Activated CD8-positive, alpha-beta memory T cell treated with anti-CD3 and anti-CD28 coated beads, Interleukin-2, amount 50 U/mL, for 1 hour (primary cell): Measurements from ENCODE around the gene SPACA7.

Experiments used
- DNase-seq: peaks from one replicate; pipeline ENCODE4 v3.0.0-alpha.2; 2020; ENCODE audit errors: extremely low read depth

The SPACA7 gene

DNA sequence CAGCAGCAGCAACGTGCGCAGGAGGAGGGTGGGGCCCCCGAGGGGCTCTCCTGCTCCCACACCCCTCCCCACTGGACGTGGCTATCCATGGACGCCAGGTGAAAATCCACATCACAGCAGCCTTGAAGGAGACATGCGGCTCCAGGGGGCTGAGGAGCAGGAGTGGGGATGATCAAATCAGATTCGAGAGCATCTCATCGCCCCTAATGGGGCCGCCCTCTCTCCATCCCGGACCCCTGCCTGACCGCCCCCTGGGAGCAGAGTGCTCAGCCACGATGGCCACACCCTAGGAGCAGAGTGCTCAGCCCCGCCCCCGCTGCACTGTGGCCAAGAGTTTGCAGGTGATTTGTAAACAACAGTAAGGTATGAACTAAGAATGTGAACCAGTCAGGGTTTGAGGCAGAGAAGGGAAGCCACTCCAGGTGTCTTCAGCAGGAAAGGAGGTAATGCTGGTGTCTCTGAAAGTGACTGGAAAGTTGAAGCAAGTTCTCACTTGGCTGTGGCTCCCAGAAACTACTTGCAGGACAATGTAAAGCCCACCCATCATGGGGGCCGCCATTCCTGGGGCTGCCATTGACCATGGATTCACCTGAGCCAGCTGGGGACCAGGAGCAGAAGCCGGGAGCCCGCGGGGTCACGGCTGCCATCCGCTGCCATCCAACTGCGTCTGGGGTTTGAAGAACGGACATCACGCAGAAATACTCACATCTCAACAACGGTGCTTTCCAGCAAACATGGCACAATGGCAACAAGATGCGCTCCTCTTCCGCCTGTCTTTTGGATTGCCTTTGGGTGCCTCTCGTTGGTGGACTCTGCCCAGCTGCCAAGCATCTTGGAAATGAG is 71.8 kb downstream of the SPACA7 start:
- DNase-seq = no peak

DNA sequence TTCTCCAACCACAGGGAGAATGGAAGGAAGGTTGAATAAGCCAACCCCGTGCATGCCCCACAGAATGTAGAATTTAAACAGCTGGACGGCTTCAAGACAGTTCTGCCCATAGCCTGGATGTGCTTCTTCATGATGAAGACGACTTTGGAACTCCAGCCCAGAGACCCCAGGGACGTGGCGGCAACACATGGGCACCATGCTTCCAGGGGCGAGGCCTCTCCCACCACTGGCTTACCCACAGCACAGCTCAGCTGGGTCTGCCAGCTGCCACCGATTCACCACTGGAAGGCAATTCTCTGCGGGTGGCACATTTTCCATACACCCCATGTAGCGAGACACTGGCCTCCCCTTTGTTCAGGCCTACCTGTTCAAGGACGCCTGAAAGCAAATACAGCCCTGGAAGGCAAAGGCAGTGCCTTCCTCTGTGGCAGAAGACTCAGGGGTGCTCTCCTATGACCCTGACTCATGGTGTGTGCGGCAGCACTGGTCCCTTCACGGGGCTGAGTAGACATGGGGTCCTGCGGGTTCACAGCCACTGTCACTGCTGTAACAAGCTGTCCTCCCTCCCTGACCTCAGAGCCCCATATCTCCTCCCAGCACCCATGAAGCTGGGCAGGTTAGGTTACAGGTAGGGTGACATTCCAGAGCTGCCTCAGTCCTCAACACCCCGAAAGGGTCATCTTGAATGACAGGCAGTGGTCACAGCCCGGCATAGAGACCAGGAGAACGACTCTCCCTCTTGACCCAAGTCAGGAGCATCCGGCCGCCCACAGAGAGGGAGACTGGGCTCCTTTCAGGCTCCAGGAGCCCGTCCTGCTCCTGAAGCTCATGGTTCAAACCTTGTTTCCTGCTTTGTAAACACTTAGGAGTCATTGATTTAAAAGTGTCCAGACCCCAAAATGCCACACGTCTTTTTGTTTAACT is 72.7 kb downstream of the SPACA7 start:
- DNase-seq = no peak

DNA sequence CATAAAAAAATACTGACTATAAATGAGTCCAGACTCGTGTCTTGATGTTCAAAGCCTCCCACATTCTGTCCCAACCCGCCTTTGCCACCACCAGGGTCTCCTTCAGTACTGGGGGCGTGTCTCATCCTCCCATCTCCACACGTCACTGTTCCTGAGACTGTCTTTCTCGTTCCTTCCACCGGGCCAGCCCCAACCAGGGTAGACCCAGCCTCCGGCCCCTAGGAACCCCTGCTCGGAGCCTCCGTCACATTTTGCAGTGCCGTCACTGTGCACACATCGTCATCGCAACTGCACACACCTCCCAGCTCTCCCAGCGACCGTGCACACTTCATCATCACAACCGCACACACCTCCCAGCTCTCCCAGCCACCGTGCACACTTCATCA is 73.4 kb downstream of the SPACA7 start:
- no peak for DNase-seq

DNA sequence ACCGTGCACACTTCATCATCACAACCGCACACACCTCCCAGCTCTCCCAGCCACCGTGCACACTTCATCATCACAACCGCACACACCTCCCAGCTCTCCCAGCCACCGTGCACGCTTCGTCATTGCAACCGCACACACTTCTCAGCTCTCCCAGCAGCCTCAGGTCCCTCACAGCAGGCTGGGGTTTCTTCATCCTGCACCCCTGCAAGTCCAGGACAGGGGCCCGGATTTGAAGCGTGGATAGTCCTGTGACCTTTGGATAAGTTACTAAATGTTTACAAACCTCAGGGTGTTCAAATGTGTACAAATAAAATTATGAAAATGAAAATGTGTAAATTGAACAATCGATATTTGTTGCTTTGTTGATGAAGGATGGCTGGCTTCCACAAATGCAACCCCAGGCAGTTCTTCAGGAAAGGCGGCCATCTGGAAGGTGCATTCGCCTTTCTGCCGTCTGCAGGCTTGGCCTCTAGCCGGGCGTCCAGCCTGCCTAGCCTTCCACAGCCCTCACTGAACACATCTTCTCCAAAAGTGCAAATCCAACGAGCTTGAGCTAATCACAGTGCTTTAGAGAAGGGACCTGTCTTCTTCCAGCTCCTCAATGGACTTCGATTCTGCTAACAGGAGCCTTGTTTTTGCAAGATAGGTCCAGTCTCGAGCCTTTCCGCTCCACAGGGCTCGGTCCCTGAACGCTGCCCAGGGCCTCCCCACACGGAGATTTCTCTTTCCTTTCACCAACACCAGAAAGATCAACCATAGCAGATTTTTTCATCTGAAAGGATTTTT is 74.2 kb downstream of the SPACA7 start:
- no peak for DNase-seq

DNA sequence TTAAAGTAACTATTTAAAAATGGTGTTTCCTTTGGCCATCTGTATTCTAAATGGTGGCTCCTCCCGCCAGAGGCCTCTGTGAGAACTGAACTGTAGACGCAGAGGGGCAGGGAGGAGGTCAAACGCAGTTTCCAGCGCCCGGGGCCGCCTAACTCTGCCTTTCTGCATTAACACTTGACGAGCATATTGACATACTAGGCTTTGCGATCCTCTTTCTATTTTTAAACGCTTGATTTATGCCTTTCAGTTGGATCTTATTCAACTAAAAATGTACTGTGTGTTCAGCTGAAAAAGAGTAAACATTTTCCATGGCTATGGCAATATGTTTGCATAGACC is 74.7 kb downstream of the SPACA7 start:
- no peak for DNase-seq

DNA sequence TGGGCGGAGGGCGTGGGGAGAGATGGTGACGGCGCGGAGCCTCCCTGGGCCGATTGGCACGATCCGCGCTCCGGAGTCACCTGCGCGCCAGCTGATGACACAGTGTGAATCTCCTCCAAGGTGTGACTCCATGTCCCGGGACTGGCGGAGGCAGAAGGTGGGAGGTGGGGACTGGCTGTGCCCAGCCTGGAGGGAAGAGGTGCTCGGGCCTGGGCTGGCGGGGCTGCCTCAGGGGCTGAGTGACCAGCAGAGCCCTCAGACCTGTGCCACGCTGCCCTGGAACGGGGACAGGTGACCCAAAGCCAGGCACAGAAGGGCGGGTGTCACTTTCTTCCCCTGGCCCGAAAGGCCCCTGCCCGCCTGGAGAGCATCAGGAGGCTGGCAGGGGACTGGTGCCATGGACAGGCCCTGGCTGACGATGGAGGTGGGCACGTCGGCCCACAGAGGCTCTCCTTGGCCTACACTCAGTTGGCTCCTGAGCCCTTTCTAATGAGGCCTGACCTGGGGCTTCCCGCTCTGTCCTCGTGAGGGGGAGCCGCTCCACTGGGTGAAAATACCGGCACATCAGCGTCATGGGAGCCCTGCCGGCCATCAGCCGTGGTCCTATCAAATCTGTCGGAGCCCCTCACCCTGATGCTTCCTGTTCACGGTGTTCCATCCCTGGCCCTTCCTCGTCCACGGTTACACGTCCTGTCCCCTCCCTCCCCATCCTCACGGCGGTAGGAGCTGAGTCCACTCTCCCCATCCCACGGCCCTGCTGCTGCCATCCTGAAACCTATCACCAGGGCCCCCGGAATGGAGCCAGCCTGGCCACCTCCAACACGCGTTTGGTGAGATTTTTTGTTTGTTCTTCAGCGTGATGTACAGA is 75.6 kb downstream of the SPACA7 start:
- DNase-seq = no peak

DNA sequence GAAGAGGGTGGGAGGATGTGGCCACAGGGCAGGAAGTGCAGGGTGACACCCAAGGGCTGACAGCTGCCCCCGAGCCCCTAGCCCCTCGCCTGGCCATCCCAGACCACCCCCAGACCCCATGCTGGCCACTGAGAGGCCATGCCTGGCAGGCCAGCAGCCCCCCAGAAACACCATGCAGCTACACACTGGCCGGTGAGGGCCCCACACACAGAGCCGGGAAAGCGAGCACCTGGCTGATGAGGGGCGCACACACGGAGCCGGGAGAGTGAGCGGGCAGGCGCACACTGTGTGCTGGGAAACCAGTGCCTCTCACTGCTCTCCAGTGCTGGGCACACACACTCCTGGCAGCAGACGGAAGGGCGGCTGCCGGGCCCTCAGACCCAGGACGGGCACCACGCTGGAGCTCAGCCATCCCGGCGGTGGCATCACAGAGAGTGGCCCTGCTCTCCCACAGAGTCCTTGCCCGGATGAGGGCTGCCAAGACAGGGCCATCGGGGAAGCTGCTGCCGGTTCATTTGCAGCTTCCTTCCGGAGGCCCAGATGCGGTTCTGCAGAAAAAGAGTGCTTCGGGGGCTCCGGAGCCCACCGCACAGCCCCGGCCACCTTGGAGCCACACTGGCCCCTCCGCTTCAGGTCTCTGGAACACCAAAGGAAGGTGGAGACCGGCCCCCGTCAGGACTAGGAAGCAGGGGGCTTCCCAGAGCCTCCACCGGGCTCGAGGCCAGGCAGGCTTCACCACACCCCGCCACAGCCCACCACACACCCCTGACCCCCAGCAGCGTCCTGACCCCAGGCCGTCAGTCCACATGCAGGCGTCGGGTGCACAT is 76.4 kb downstream of the SPACA7 start:
- DNase-seq = no peak

DNA sequence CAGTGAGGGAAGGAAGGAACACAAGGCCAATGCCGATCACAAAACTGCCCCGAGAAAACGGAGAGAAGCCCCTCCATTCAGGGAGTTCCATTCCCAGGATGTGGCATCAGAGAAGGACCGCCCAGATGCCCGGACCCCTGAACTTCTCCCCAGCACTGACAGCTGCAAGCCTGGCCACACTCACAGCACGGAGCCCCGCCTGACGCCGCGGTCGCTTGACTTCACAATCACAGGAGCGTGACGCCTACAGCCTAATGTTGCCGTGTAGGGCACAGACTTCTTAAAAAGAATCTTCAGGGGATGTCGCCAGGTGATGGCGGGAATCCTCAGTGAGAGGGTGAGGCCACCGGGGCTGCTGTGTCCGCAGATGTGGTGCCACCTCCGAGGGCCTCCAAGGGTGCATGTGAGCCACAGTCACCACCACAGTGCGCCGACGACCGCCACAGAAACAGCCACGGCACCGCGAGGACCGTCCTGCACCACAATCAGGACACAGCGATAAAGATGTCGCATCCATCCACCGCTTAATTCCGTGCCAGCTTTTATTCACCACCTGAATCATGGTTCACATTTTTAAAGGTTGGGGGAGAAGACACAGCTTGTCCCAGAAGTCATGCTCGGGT is 77.2 kb downstream of the SPACA7 start:
- no peak for DNase-seq

DNA sequence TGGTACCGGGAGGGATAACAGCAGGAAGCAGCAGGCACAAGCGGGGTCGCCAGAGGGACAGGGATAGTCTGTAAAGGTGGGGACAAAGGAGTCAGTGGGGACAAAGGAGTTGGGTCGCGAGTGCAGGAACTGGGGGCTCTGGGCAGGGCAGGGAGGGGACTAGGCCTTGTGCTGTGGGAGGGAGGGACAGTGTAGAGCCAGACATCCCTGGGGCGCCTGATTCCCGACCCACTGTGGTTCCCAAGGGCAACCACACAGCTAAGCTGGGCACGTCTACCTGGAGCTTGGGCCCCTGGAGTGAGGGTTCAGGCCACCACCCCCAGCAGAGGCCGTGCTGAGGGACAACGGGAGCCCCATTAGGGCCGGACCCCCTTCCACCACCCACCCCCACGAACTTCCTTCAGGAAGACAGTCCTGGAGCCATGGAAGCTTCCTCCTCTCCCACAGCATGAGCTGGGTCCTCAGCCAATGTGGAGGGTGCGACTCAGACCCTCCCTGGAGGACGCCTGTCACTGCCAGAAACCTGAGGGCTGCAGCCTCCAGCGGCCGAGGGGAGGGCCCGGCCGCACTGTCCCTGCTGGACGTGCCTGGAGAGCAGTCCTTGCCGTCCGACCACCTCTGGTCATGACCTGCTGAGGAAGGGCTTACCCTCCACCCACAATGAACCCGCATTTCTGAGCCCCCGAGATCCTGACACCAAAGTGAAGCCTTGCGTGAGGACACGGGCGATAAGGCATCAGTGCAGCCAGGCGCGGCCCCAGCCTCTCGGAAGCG is 77.9 kb downstream of the SPACA7 start:
- DNase-seq = no peak

DNA sequence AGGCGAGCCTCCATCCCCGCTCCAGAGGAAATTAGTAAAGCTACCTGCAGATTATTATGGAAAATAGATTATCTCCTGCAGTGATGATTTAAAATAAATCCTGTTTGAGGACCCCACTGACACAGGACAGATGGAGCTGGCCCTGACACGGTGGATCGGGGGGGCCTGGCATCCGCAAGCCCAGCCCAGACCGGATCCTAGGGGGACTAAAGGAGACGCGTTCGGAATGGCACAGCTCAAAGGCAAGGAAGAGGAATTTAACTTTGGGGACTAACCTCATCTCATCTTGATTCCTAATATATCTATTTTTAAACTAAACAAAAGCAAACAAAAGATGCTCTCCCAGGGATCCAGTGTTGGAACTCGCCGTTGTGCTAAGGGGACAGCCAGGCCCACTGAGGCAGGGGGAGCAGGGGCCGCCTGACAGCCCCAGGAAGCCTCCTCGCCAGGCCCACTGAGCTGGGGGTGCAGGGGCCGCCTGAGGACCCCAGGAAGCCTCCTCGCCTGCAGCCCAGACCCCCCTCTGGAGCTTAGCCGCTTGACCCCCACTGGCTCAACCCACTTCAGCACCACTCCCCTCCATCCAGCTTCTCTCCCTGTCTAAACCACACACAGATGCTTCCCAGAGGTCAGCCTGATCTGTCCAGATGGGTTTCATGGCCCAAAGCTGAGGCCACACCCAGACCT is 78.6 kb downstream of the SPACA7 start:
- no peak for DNase-seq

DNA sequence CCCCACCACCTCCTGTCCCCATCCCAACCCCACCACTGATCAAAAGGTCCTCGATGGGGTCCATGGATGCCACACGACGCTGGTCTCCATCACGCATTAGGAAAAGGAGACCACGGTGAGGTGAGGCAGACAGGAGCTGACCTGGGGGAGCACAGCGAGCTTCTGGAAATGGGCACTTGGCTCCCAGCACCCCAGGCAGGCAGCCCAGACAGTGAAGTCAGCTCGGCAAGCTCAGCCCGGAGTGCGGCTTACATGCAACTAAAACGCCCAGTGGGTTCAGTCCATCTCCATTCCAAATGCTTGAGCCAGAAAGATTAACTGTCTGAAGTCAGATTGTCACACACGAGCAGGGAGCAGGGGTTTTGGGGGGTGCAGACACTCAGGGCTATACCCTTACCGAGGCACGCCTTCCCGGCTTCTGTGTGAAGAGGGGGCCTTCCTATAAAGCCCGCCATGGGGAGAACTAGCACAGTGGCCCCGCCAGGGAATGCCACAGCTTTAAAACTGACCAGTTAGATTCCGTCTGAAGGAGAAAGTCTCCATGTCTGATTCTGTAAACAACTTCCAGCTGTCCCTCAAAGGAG is 79.4 kb downstream of the SPACA7 start:
- DNase-seq = no peak

DNA sequence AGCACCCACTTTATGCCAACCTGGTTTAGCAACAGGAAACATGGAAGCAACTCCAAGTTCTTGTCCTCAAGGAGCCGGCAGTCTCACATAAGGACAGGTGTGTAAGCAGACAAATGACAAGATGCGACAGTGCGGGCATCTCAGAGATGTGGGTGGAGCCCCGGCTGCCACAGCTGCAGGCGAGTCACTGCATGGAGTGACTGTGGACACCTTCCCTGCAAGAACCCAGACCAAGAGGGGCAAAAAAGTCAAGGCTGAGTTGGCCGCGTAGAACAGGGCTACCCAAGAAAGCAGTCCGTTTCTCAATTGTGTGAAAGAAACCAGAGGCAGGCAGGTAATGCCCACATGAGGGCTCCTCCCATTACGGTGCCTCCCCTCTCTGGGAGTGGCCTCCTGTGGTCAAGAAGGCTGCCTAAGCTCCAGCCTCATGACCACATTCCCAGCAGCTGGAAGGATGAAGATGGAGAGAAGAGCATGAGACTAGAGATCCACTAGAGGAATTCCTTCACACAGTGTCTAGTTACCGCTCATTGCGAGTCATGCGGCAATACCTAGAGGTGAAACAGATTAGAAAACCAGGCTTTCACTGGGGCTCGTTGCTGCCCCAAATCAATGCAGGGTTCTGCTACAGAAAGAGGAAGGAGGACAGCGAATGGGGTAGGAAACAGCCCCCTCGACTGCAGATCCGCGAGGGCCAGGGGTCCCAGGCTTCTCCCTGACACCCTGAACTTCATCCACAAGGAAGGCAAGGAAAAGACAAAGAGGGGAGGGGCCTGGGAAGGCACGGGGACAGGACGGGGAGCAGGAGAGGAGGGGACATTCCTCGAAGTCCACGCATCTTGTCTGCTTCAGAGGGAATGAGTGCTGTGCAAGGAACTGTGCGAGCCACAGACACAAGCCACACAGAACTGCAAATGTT is 80.2 kb downstream of the SPACA7 start:
- DNase-seq = no peak

DNA sequence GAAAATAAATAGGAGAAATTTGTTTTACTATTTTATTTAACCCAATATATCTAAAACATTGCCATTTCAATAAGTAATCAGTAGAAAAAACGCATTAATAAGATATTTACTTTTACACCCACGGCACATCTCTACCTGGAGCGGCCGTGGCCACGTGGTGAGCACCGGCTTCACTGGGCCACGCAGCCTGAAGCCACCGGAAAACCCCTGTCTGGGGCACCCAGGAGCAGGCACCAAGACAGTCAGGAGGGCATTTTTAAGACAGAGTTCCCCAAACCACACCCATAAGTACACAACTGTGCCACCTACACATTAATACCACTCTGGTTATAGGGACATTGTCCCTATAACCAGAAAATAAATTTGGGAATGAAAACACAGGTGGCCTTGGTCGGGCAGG is 80.9 kb downstream of the SPACA7 start:
- no peak for DNase-seq

DNA sequence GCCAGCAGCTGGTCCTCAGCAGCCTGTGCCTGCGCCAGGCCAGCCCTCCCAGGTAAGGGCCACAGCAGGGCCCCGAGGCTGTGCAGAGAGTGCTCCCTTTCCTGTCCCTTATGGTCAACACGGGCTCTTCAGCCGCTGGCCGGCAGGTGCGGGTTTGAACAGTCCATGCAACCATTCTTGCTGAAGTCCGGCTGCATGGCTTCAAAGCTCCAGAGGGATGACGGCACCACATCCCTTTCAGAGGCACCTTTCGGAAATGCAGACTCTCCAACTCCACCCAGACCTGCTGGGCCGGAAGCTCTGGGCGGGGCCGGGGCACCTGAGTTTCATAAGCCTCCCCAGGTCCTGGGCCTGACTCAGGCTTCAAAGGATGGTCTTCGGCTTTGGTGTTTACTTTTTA is 81.3 kb downstream of the SPACA7 start:
- DNase-seq = no peak

DNA sequence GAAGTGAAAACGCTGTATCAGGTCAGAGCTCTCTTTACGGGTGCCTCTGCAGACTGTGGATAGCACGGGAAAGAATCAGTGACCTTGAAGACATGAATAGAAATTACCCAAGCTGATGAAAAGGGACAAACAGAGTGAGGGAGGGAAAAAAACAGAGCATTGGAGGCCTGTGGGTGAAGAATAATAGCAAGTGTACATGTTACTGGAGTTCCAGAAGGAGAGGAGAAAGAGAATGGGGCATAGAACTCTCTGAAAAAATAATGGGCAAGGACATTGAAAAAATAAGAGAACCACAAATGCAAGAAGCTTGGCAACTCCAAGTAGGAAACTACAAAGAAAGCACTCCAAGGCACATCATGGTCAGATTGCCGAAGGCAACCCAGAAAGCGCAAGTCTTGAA is 86.3 kb downstream of the SPACA7 start:
- DNase-seq = no peak

DNA sequence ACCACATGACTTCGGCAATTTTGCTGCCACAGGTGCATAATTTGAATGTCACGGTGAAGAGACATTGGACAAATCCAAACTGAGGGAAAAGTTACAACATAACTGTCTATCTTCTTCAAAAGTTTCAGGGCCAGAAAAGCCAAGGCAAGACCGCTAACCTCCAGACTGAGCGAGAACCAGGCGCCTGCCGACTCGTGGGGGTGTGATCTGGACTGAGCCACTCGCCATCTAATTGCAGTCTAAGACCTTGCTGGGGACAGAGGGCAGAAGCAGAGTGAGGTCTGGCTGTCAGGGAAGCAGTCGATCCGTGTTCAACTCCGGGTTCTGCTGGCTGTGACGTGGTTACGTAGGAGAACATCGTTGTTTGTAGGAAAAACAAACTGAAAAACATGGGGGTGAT is 88.6 kb downstream of the SPACA7 start:
- no peak for DNase-seq
